Measurements from ENCODE around the gene AGAP1. TPM values are rescaled to one million over a fixed set of nuclear protein-coding genes. Genes with fewer than 3 reads are reported as not detected.
A peak's percentile ranks its signal among the peaks of the same experiment; 100 is the strongest.

AGAP1 gene
- total RNA-seq, 3 donors from 2014 or later = 1.9 to 2.6 (median 2.1) TPM

DNA sequence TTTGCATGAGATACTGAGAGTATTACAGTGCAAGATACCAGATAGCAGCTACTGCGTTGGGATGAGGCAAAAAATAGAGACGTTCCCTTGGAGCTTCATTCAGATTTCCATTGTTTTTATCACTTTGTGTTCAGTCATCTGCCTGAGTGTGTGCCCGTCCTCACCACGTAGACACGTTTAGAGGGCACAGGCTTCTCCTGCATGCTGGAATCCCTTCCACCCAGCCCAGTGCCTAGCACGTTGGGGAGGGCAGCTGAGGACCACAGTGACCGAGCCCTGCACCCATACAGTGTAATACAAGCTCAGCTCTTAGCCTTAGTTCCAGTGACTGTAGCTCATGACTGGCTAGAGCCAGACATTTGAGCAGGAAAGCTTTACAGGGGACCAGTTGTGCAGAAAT lies 539.6 kb downstream of the AGAP1 start:
- Mint-ChIP-seq H3K9me3 (no peaks in the 10 kb centered on the region), H3K4me3 (no peak overlapping the region), H3K4me1 (ENCODE audit: low read depth) (no peaks in the 10 kb centered on the region), H3K27me3 (ENCODE audit: low read depth) (no peaks in the 10 kb centered on the region), H3K36me3 (ENCODE audit: insufficient read depth) (no peaks in the 10 kb centered on the region)
- DNase-seq (no peak), ATAC-seq (no peak)

DNA sequence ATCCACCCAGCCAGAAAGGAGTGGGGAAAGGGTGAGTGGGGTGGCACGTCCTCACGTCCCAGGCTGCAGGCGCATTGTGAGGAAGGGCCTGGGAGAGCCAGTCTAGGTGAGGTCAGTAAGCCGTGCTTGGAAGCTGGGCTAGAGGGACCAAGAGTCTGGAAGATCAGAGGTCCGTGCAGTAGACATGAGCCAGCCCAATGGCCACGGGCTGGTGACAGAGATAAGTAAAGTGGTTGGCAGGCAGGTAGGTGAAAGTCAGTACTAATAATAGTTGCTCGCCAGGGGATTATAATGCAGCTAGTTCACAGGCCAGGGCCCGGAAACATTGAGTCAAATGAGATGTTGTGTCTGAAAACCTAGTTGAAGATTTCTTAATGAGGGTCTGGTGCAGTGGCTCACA lies 541.1 kb downstream of the AGAP1 start:
- ATAC-seq (no peak), DNase-seq (no peak)
- no peaks in the 10 kb centered on the region for H3K27me3 Mint-ChIP-seq (ENCODE audit: low read depth)
- no peaks in the 10 kb centered on the region for H3K4me1 Mint-ChIP-seq (ENCODE audit: low read depth)
- H3K36me3 Mint-ChIP-seq (ENCODE audit: insufficient read depth) = no peaks in the 10 kb centered on the region
- H3K9me3 Mint-ChIP-seq = no peaks in the 10 kb centered on the region
- no peak overlapping the region for H3K4me3 Mint-ChIP-seq

DNA sequence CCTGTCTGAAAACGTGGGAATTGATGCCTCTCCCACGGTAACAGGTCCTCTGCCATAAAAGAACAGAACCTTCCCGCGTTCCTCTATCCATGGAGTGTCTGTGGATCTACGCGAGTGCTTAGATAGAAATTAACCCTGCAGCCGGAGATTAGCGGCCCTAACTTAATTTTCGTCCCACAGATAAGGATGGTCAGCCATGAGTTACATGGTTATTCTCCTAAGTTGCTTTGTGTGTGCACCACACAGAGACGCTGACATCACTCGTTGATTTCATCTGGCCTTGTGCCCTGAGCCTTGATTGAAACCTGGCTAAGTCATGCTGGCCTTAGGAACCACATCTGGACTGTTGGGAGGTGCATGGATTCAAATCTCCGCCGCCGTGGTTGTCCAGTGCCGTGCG lies 542.2 kb downstream of the AGAP1 start:
- ATAC-seq = no peak
- H3K4me1 Mint-ChIP-seq (ENCODE audit: low read depth) = no peaks in the 10 kb centered on the region
- no peaks in the 10 kb centered on the region for H3K36me3 Mint-ChIP-seq (ENCODE audit: insufficient read depth)
- no peaks in the 10 kb centered on the region for H3K27me3 Mint-ChIP-seq (ENCODE audit: low read depth)
- no peak for DNase-seq
- H3K9me3 Mint-ChIP-seq = no peaks in the 10 kb centered on the region
- no peak overlapping the region for H3K4me3 Mint-ChIP-seq

DNA sequence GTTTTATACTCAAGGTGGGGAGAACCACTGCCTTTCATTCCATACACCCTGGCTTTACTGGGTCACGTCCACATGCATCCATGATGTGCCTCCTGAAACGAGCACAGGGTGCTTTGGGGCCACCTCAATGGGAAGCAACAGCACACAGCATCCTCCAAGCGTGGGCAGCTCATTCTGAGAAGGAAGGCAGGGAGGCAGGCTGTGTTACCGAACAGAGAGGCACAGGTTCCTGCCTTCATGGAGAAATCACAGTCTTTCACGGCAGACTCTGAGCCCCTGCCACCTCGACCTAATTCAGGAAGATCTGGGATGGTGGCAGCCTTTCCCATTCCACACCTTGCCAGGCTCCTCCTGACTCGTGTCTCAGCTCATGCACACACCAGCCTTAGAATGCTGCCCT lies 544.3 kb downstream of the AGAP1 start:
- Mint-ChIP-seq H3K36me3 (ENCODE audit: insufficient read depth) (no peaks in the 10 kb centered on the region), H3K9me3 (no peaks in the 10 kb centered on the region), H3K4me3 (no peak overlapping the region), H3K4me1 (ENCODE audit: low read depth) (no peaks in the 10 kb centered on the region), H3K27me3 (ENCODE audit: low read depth) (no peaks in the 10 kb centered on the region)
- no peak for DNase-seq
- no peak for ATAC-seq

DNA sequence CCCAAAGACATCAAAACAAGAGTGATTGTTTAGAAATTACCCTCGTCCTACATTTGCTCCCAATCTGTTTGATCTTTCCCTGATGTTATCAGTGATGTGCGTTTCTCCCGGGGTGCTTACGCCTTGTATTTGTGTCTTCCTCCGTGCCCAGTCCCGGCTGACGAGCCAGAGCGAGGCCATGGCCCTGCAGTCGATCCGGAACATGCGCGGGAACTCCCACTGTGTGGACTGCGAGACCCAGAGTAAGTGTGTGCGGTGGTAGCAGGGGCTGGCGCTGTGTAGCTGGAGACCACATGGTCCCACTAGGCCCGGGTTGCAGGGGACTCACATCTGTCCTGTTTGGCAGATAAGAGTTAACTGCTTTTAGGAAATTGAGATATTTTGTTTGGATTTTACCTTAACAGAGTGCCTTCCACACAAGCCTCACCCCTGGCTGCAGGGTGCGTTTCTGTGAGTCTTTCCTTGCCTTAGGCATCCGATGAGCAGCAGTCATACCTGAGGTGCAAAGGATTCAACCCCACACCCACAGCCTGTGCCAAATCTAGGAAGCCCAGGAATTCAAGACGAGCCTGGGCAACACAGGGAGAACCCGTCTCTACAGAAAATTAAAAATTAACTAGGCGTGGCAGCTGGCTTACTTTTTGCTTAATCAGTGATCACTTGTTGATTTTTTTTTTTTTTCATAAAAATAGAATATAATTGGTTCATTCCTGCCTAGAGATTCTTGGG lies 546.9 kb downstream of the AGAP1 start:
- Mint-ChIP-seq H3K4me1 (ENCODE audit: low read depth) (no peaks in the 10 kb centered on the region), H3K9me3 (no peaks in the 10 kb centered on the region), H3K27me3 (ENCODE audit: low read depth) (no peaks in the 10 kb centered on the region), H3K4me3 (no peak overlapping the region), H3K36me3 (ENCODE audit: insufficient read depth) (no peaks in the 10 kb centered on the region)
- DNase-seq (no peak), ATAC-seq (no peak)

DNA sequence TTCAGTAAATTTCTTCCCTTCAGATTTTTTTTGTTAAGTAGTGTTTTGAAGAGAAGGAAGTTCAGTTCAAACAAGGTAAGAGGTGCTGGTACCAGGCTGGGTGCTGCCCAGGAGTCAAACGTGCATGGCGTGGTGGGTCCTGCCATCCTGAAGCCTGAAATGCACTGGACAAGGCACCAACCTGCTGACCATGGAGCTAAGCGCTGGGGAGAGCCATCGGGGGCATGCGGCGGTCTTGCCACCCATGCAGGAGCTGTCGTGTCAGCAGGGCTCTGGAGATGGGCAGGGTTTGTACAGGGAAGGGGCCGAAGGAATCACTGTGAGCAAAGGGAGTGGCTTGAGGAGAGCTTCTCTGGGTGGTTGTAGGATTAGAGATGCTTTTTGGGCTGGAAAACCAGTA lies 547.8 kb downstream of the AGAP1 start:
- Mint-ChIP-seq H3K36me3 (ENCODE audit: insufficient read depth) (no peaks in the 10 kb centered on the region), H3K27me3 (ENCODE audit: low read depth) (no peaks in the 10 kb centered on the region), H3K4me3 (no peak overlapping the region), H3K9me3 (no peaks in the 10 kb centered on the region), H3K4me1 (ENCODE audit: low read depth) (no peaks in the 10 kb centered on the region)
- ATAC-seq (no peak), DNase-seq (no peak)

DNA sequence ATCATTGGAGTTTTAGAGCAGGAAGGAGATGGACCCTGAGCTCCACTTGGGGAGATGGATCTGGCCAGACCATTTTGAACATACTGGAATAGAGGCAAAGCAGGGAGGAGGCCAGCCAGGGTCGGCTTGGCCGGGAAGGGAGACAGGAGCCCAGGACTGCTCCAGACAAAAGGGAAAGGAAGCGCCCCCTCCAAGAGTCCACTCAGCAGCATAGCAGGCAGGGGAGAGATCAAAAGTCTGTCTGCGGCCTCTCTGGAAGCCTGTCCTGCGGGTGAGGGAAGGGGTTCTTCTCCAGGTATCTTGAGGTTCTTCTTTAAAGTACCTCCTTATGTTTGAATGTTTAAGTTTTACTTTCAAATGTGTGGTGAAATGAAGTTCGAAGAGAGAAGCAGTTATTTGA lies 548.2 kb downstream of the AGAP1 start:
- ATAC-seq (no peak), DNase-seq (no peak)
- Mint-ChIP-seq H3K36me3 (ENCODE audit: insufficient read depth) (no peaks in the 10 kb centered on the region), H3K4me3 (no peak overlapping the region), H3K27me3 (ENCODE audit: low read depth) (no peaks in the 10 kb centered on the region), H3K4me1 (ENCODE audit: low read depth) (no peaks in the 10 kb centered on the region), H3K9me3 (no peaks in the 10 kb centered on the region)

DNA sequence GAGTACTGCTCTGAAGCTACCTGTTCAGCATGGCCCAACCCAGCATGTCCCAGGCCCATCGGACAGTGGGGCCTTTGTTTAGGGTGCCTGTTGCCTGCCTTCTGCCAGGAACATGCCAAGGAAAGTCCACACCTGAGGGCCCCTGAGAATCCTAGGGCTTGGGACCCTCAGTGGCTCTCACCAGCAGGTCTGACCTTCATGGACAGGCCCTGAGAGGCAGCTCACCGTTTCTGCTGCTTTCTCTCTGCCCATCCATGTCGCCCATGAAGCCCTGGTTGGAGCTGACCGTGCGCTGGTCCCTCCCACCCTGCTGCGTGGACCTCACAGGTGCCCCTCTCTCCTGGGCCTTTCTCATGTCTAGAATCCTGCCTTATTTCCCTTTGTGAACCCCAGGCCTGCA lies 550.3 kb downstream of the AGAP1 start:
- Mint-ChIP-seq H3K4me3 (no peak overlapping the region), H3K27me3 (ENCODE audit: low read depth) (no peaks in the 10 kb centered on the region), H3K9me3 (no peaks in the 10 kb centered on the region), H3K4me1 (ENCODE audit: low read depth) (no peaks in the 10 kb centered on the region), H3K36me3 (ENCODE audit: insufficient read depth) (no peaks in the 10 kb centered on the region)
- DNase-seq (no peak), ATAC-seq (no peak)

DNA sequence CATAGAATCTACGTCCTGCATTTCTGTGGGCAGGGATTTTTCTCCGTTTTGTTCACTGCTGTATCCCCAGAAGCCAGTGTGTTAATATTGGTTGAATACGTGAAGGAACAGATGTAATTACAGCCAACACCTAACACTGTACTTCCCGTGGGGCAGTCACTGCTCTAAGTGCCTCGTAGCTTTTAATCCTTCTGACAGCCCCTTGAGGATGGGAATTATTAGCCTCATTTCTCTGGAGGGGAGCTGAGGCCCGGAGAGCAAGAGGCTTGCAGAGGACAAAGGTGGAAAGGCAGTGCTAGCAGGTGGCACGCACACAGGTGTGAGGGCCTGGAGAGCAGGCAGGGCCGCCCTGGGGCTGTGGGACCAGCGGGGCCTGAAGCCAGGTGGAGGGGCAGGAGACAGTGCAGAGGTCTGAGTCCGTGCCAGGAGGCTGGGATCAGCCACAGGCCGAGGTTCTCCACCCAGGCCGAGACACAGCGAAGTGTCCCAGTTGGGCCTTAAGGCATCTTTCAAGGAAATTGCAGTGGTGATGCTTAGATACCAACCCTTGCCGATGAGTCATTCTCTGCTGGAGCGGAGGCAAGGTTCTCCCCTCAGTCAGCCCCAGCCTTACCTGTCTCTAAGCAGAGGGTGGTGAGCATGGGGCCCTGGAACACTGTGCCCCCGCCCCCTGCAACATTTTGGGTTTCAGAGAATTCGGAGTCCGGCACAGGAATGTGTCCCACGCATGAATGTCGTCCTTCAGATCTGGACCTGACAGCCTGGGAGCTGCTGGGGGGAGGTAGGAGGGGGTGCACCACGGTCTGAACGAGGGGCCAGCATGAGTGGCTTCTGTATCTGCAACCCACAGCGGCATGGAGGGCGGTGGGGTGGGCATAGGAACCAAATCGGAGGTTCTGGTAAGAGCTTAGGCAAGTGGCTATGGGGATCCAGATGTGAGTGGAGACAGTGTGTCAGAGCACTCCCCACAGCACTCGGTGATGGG lies 551.7 kb downstream of the AGAP1 start:
- Mint-ChIP-seq H3K27me3 (ENCODE audit: low read depth) (no peaks in the 10 kb centered on the region), H3K4me3 (no peak overlapping the region), H3K4me1 (ENCODE audit: low read depth) (peaks cover 5% of the 10 kb centered on the region), H3K9me3 (no peaks in the 10 kb centered on the region), H3K36me3 (ENCODE audit: insufficient read depth) (no peaks in the 10 kb centered on the region)
- no peak for DNase-seq
- no peak for ATAC-seq

DNA sequence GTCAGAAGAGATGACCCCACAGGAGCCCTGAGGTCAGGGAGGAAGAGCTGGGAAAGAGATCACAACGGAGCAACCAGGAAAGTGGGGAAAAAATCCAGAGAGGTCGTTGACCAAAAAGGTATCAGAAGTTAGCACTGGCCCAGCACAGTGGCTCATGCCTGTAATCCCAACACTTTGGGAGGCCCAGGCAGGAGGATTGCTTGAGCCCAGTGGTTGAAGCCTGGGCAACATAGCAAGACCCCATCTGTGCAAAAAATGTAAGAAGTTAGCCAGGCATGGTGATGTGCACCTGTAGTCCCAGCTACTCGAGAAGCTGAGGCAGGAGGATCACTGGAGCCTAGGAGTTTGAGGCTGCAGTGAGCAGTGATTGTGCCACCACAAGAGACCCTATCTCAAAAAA lies 552.9 kb downstream of the AGAP1 start:
- H3K36me3 Mint-ChIP-seq (ENCODE audit: insufficient read depth) = no peaks in the 10 kb centered on the region
- no peaks in the 10 kb centered on the region for H3K27me3 Mint-ChIP-seq (ENCODE audit: low read depth)
- H3K9me3 Mint-ChIP-seq = no peaks in the 10 kb centered on the region
- ATAC-seq (no peak), DNase-seq (no peak)
- no peak overlapping the region for H3K4me3 Mint-ChIP-seq
- peaks cover 5% of the 10 kb centered on the region for H3K4me1 Mint-ChIP-seq (ENCODE audit: low read depth)

DNA sequence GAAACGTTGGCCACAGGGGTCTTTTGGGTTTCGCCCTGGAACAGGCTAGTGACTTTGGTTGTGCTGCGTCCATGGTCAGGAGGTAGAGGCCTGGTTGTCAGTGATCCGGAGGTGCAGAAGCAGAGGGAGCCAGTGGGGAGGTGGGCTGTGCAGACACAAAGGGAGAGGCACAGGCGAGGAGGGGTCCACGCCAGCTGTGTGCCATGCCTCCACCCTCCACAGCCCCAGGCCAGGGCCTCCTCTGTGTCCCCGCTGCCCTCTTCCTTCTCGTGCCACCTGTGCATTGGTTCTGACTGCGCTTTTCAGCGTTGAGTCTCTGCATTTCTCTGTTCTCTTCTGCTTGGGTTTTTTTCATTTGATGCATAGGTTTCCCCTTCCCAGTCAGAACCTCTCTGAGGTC lies 553.3 kb downstream of the AGAP1 start:
- DNase-seq = no peak
- H3K36me3 Mint-ChIP-seq (ENCODE audit: insufficient read depth) = no peaks in the 10 kb centered on the region
- H3K4me1 Mint-ChIP-seq (ENCODE audit: low read depth) = peaks cover 5% of the 10 kb centered on the region
- H3K4me3 Mint-ChIP-seq = no peak overlapping the region
- ATAC-seq = no peak
- no peaks in the 10 kb centered on the region for H3K27me3 Mint-ChIP-seq (ENCODE audit: low read depth)
- no peaks in the 10 kb centered on the region for H3K9me3 Mint-ChIP-seq

DNA sequence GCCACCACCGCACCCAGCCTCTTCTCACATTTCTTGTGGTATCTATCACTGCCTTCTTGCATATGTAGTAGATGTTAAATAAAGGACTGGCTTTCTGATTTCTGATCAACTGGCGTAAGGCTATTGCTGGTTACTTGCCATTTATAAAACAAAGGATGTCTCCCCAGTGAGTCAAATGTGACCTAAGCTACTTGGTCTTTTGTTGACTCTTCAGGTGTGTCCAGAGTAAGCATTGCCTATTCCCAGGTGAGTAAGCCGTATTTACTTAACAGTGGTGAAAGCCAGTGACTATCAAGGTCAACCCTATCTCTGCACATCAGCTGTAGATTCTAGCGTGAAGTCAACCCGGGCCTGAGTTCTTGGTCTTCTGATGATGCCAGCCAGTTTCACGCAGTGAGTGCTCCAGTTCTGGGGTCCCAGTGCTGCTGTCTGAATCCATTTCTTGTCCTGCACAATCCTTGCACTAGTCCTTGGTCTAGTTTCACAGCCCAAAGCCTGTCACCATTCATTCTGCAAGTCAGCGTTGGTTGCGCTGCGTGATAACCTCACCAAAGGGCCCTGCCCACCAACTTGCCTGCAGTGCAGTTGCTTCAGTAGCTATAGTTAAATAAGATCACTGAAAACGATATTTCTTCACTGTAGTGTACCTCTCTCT lies 554.2 kb downstream of the AGAP1 start:
- H3K27me3 Mint-ChIP-seq (ENCODE audit: low read depth) = no peaks in the 10 kb centered on the region
- DNase-seq (no peak), ATAC-seq (no peak)
- no peaks in the 10 kb centered on the region for H3K36me3 Mint-ChIP-seq (ENCODE audit: insufficient read depth)
- H3K9me3 Mint-ChIP-seq = no peaks in the 10 kb centered on the region
- no peak overlapping the region for H3K4me3 Mint-ChIP-seq
- peaks cover 5% of the 10 kb centered on the region for H3K4me1 Mint-ChIP-seq (ENCODE audit: low read depth)

DNA sequence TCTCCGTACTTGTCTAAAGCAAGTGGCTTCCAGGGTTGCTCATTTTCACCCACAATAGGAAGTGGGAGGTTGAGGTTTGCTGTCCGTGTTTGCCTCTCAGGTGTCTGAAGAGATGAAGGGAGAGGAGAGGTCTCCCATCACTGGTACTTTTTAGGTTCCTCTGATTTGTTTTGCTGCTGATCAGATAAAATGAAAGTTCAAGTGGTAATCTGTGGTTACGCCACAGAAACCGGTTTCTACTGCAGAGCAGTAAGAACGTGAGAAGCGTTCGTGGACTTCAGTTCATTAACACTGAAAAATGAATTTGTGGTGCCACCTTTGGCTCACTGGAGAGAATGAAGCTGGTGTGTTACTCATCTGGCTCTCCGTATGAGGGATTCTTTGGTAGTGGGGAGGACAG lies 556.1 kb downstream of the AGAP1 start:
- no peaks in the 10 kb centered on the region for H3K9me3 Mint-ChIP-seq
- no peak overlapping the region for H3K4me3 Mint-ChIP-seq
- ATAC-seq = peak; percentile 72 to 74
- peaks cover 8% of the 10 kb centered on the region for H3K27me3 Mint-ChIP-seq (ENCODE audit: low read depth)
- H3K4me1 Mint-ChIP-seq (ENCODE audit: low read depth) = peaks cover 5% of the 10 kb centered on the region
- H3K36me3 Mint-ChIP-seq (ENCODE audit: insufficient read depth) = no peaks in the 10 kb centered on the region
- no peak for DNase-seq

DNA sequence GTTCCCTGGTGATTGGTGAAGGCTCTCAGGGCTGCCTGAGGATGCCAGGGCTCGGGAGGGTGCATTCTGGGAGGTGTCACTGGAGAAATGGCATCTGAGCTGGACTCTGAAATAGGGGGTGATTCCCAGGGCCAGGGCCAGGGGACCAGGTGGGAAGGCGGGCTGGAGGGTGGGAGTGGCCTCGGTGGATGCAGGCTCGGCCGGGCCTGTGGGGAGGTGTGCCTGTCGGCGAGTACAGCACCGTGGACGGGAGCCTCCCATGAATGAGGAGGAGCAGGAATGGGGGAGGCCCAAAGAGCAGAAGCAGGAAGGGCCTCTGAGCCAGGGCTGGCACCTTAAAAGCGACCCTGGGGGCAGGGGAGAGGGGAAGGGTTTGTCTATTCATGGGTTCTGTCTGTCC lies 557.5 kb downstream of the AGAP1 start:
- no peaks in the 10 kb centered on the region for H3K36me3 Mint-ChIP-seq (ENCODE audit: insufficient read depth)
- ATAC-seq = no peak
- no peak for DNase-seq
- no peaks in the 10 kb centered on the region for H3K9me3 Mint-ChIP-seq
- H3K4me1 Mint-ChIP-seq (ENCODE audit: low read depth) = peaks cover 5% of the 10 kb centered on the region
- H3K27me3 Mint-ChIP-seq (ENCODE audit: low read depth) = peaks cover 14% of the 10 kb centered on the region
- no peak overlapping the region for H3K4me3 Mint-ChIP-seq
